Measurements from ENCODE around the gene KCNK13. TPM values are rescaled to one million over a fixed set of nuclear protein-coding genes. Genes with fewer than 3 reads are reported as not detected.

The KCNK13 gene
- total RNA-seq, 1 experiment from 2014 or later, result 0.17 TPM

DNA sequence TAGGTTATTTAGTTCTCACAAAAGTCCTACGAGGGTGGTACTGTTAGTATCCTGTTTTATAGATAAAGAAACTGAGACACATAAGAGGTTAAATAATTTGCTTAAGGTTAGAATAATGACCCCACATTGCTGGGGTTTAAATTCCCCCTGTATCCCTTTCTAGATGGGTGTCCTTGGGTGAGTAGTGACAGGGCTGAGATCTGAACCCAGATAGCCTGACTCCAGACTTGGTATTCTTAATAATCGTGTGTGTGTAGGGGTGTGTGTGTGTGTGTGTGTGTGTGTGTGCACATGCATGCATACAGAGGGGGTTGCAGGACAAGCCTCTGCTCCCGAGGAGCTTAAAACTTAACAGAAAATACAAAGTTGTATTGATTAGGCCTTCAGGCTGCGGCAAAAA, 97.9 kb downstream of the KCNK13 start:
- Mint-ChIP-seq H3K4me3 (no peak overlapping the region), H3K27ac (no peak overlapping the region), H3K4me1 (peaks cover 5% of the 10 kb centered on the region), H3K27me3 (ENCODE audit: low read depth) (peaks cover 17% of the 10 kb centered on the region), H3K36me3 (no peaks in the 10 kb centered on the region; the same call in 1 of the 2 replicates), H3K9me3 (peaks cover 10% of the 10 kb centered on the region)
- TF ChIP-seq MYBL2 (CRISPR knock-in tag; IDR thresholded peaks at IDR 0.05), result no peak
- TF ChIP-seq, protein P1, sequence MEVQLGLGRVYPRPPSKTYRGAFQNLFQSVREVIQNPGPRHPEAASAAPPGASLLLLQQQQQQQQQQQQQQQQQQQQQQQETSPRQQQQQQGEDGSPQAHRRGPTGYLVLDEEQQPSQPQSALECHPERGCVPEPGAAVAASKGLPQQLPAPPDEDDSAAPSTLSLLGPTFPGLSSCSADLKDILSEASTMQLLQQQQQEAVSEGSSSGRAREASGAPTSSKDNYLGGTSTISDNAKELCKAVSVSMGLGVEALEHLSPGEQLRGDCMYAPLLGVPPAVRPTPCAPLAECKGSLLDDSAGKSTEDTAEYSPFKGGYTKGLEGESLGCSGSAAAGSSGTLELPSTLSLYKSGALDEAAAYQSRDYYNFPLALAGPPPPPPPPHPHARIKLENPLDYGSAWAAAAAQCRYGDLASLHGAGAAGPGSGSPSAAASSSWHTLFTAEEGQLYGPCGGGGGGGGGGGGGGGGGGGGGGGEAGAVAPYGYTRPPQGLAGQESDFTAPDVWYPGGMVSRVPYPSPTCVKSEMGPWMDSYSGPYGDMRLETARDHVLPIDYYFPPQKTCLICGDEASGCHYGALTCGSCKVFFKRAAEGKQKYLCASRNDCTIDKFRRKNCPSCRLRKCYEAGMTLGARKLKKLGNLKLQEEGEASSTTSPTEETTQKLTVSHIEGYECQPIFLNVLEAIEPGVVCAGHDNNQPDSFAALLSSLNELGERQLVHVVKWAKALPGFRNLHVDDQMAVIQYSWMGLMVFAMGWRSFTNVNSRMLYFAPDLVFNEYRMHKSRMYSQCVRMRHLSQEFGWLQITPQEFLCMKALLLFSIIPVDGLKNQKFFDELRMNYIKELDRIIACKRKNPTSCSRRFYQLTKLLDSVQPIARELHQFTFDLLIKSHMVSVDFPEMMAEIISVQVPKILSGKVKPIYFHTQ (CRISPR knock-in tag; IDR thresholded peaks at IDR 0.05), result no peak
- DNase-seq (ENCODE audit: low spot score) (no peak), ATAC-seq (no peak)
- ChIA-PET POLR2A (no interaction called here), CTCF (no interaction called here)

DNA sequence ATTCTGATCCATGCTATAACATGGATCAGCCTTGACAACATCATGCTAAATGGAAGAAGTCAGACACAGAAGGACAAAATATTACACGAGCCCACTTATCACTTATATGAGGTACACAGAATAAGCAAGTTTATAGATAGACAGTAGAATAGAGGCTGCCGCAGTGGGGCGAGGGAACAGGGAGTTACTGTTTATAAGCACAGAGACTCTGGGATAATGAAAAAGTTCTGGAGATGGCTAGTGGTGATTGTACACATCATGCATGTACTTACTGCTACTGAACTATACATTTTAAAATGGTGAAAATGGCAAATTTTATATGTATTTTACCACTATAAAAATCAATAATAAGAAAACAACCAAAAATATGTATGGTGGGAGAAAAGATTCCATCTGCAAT, 99.3 kb downstream of the KCNK13 start:
- H3K36me3 Mint-ChIP-seq, result no peaks in the 10 kb centered on the region; the same call in 1 of the 2 replicates
- CTCF ChIA-PET, result no interaction called here
- DNase-seq (ENCODE audit: low spot score), result no peak

DNA sequence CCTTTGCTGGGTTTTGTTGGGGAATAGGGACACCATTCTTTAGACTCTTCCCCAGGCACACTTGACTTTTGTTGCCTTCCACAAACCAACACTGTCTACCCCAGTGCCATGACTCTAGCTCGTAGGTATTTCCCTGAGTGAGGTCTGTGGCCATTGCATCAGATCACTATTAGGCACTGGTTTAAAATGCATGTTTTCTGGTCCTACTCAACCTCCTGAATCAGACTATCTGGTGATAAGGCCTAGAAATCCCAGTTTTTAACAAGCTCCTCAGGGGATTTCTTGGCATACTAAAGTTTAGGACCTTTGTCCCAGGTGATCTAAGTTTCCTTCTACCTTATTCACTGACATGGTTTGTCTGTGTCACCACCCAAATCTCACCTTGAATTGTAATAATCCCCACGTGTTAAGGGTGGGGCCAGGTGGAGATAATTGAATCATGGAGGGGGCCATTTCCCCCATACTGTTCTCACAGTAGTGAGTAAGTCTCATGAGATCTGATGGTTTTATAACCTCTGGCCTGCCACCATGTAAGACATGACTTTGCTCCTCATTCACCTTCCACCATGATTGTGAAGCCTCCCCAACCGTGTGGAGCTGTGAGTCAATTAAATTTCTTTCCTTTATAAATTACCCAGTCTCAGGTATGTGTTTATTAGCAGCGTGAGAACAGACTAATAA, 106.8 kb downstream of the KCNK13 start:
- ChIA-PET CTCF (no interaction called here), POLR2A (interaction anchor here (1.1 kb wide), 1 partner anchor 18 kb away, joined by 3 read pairs; no protein-coding TSS in a partner anchor)
- Mint-ChIP-seq H3K4me3 (no peak overlapping the region), H3K27me3 (ENCODE audit: low read depth) (peaks cover 11% of the 10 kb centered on the region), H3K9me3 (peaks cover 17% of the 10 kb centered on the region), H3K27ac (no peak overlapping the region), H3K36me3 (no peaks in the 10 kb centered on the region), H3K4me1 (peaks cover 15% of the 10 kb centered on the region)
- ATAC-seq (no peak), DNase-seq (ENCODE audit: low spot score) (no peak)
- TF ChIP-seq EMX1 (CRISPR knock-in tag; IDR thresholded peaks at IDR 0.05) (no peak), NFYB (CRISPR knock-in tag; conservative IDR thresholded peaks at IDR 0.05; ENCODE audit: low read depth) (no peak), HMGA2 (CRISPR knock-in tag; IDR thresholded peaks at IDR 0.05) (no peak), SP1 (CRISPR knock-in tag; conservative IDR thresholded peaks at IDR 0.05) (no peak)
- TF ChIP-seq, protein P2, sequence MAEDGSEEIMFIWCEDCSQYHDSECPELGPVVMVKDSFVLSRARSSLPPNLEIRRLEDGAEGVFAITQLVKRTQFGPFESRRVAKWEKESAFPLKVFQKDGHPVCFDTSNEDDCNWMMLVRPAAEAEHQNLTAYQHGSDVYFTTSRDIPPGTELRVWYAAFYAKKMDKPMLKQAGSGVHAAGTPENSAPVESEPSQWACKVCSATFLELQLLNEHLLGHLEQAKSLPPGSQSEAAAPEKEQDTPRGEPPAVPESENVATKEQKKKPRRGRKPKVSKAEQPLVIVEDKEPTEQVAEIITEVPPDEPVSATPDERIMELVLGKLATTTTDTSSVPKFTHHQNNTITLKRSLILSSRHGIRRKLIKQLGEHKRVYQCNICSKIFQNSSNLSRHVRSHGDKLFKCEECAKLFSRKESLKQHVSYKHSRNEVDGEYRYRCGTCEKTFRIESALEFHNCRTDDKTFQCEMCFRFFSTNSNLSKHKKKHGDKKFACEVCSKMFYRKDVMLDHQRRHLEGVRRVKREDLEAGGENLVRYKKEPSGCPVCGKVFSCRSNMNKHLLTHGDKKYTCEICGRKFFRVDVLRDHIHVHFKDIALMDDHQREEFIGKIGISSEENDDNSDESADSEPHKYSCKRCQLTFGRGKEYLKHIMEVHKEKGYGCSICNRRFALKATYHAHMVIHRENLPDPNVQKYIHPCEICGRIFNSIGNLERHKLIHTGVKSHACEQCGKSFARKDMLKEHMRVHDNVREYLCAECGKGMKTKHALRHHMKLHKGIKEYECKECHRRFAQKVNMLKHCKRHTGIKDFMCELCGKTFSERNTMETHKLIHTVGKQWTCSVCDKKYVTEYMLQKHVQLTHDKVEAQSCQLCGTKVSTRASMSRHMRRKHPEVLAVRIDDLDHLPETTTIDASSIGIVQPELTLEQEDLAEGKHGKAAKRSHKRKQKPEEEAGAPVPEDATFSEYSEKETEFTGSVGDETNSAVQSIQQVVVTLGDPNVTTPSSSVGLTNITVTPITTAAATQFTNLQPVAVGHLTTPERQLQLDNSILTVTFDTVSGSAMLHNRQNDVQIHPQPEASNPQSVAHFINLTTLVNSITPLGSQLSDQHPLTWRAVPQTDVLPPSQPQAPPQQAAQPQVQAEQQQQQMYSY (CRISPR knock-in tag; IDR thresholded peaks at IDR 0.05), result no peak

More for the DNA sequence above, 99.3 kb downstream of the KCNK13 start:
- H3K9me3 Mint-ChIP-seq, result peaks cover 17% of the 10 kb centered on the region
- TF ChIP-seq EMX1 (CRISPR knock-in tag; IDR thresholded peaks at IDR 0.05), result no peak
- TF ChIP-seq, protein P3, sequence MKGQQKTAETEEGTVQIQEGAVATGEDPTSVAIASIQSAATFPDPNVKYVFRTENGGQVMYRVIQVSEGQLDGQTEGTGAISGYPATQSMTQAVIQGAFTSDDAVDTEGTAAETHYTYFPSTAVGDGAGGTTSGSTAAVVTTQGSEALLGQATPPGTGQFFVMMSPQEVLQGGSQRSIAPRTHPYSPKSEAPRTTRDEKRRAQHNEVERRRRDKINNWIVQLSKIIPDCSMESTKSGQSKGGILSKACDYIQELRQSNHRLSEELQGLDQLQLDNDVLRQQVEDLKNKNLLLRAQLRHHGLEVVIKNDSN (CRISPR knock-in tag; IDR thresholded peaks at IDR 0.05), result no peak
- no peak for TF ChIP-seq CREM (CRISPR knock-in tag; IDR thresholded peaks at IDR 0.05)
- no peak for TF ChIP-seq GTF2I (CRISPR knock-in tag; conservative IDR thresholded peaks at IDR 0.05)
- no peak for TF ChIP-seq ZNF396 (CRISPR knock-in tag; IDR thresholded peaks at IDR 0.05; ENCODE audit: borderline replicate concordance)
- TF ChIP-seq ZNF423 (CRISPR knock-in tag; IDR thresholded peaks at IDR 0.05), result no peak
- POLR2A ChIA-PET, result no interaction called here
- H3K27me3 Mint-ChIP-seq (ENCODE audit: low read depth), result peaks cover 19% of the 10 kb centered on the region
- peaks cover 5% of the 10 kb centered on the region for H3K4me1 Mint-ChIP-seq
- no peak overlapping the region for H3K4me3 Mint-ChIP-seq
- no peak for ATAC-seq
- H3K27ac Mint-ChIP-seq, result no peak overlapping the region

DNA sequence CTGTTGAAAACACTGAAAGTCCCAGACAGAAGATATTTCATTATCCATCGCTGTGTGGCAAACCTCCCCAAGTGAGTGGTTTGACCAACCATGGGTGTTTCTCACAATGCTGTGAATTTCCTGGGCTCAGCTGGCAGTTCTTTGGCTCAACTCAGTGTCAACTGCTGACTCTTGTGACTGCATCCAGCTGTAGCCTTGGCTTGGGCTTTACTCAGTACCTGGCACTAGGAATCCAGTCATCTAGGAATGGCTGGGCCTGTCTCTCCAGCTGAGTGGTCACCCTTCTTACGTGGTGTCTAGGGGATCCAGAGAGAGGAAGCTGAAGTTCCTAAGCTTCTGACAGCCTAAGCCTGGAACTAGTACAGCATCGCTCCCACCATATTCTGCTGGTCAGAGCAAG, 113.8 kb downstream of the KCNK13 start:
- Mint-ChIP-seq H3K27ac (no peak overlapping the region), H3K9me3 (peaks cover 7% of the 10 kb centered on the region), H3K4me1 (peaks cover 11% of the 10 kb centered on the region), H3K36me3 (no peaks in the 10 kb centered on the region), H3K27me3 (ENCODE audit: low read depth) (no peaks in the 10 kb centered on the region), H3K4me3 (no peak overlapping the region)
- POLR2A ChIA-PET, result no interaction called here
- CTCF ChIA-PET, result no interaction called here
- ATAC-seq, result no peak
- DNase-seq (ENCODE audit: low spot score), result no peak
- TF ChIP-seq RELA (CRISPR knock-in tag; IDR thresholded peaks at IDR 0.05; ENCODE audit: borderline replicate concordance), result no peak
- TF ChIP-seq, protein P4, sequence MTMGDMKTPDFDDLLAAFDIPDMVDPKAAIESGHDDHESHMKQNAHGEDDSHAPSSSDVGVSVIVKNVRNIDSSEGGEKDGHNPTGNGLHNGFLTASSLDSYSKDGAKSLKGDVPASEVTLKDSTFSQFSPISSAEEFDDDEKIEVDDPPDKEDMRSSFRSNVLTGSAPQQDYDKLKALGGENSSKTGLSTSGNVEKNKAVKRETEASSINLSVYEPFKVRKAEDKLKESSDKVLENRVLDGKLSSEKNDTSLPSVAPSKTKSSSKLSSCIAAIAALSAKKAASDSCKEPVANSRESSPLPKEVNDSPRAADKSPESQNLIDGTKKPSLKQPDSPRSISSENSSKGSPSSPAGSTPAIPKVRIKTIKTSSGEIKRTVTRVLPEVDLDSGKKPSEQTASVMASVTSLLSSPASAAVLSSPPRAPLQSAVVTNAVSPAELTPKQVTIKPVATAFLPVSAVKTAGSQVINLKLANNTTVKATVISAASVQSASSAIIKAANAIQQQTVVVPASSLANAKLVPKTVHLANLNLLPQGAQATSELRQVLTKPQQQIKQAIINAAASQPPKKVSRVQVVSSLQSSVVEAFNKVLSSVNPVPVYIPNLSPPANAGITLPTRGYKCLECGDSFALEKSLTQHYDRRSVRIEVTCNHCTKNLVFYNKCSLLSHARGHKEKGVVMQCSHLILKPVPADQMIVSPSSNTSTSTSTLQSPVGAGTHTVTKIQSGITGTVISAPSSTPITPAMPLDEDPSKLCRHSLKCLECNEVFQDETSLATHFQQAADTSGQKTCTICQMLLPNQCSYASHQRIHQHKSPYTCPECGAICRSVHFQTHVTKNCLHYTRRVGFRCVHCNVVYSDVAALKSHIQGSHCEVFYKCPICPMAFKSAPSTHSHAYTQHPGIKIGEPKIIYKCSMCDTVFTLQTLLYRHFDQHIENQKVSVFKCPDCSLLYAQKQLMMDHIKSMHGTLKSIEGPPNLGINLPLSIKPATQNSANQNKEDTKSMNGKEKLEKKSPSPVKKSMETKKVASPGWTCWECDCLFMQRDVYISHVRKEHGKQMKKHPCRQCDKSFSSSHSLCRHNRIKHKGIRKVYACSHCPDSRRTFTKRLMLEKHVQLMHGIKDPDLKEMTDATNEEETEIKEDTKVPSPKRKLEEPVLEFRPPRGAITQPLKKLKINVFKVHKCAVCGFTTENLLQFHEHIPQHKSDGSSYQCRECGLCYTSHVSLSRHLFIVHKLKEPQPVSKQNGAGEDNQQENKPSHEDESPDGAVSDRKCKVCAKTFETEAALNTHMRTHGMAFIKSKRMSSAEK (CRISPR knock-in tag; IDR thresholded peaks at IDR 0.05; ENCODE audit: borderline replicate concordance), result no peak
- TF ChIP-seq, protein P5, sequence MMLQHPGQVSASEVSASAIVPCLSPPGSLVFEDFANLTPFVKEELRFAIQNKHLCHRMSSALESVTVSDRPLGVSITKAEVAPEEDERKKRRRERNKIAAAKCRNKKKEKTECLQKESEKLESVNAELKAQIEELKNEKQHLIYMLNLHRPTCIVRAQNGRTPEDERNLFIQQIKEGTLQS (CRISPR knock-in tag; conservative IDR thresholded peaks at IDR 0.05), result no peak
- TF ChIP-seq, protein P3 (CRISPR knock-in tag; IDR thresholded peaks at IDR 0.05), result no peak
- TF ChIP-seq CREB1 (CRISPR knock-in tag; IDR thresholded peaks at IDR 0.05), result no peak
